Neural cell (in vitro differentiated cells): ENCODE results near the gene CFAP45. TPM values are rescaled to one million over a fixed set of nuclear protein-coding genes. Genes with fewer than 3 reads are reported as not detected.

ENCODE experiments used
- H2AFZ ChIP-seq: fragments of 200-600, 300-800 bp; sonication (generic), shearing (Covaris generic); 2 replicates; pipeline ENCODE4 v1.6.0; 2014; ENCODE audit warnings: low read depth, mild to moderate bottlenecking, antibody characterized with exemption, low read length, moderate library complexity
- H3F3A ChIP-seq: fragments of 200-600 bp; shearing (Covaris generic); 2 replicates; pipeline ENCODE4 v1.6.1; 2016; ENCODE audit warnings: mild to moderate bottlenecking, moderate library complexity, mixed read lengths, antibody characterized with exemption, low read length; ENCODE audit not compliant: insufficient read depth, poor library complexity, severe bottlenecking
- H3K27ac ChIP-seq: fragments of 200-600, 300-800 bp; sonication (generic), shearing (Covaris generic); 2 replicates; pipeline ENCODE4 v1.5.1; 2014; ENCODE audit warnings: mild to moderate bottlenecking, low read length, moderate library complexity
- H3K27me3 ChIP-seq: fragments of 300-800, 200-600 bp; sonication (generic), shearing (Covaris generic); 2 replicates; pipeline ENCODE4 v1.6.0; 2014; ENCODE audit warnings: mild to moderate bottlenecking, low read depth, low read length, moderate library complexity; ENCODE audit not compliant: insufficient read depth
- H3K36me3 ChIP-seq: fragments of 300-800, 200-600 bp; sonication (generic), shearing (Covaris generic); 2 replicates; pipeline ENCODE4 v1.5.1; 2014; ENCODE audit warnings: mild to moderate bottlenecking, antibody characterized with exemption, low read length, moderate library complexity; ENCODE audit not compliant: insufficient read depth
- H3K4me2 ChIP-seq: fragments of 300-800, 200-600 bp; sonication (generic), shearing (Covaris generic); 2 replicates; pipeline ENCODE4 v1.6.0; 2014; ENCODE audit warnings: mild to moderate bottlenecking, low read length
- H3K4me3 ChIP-seq: fragments of 300-800, 200-600 bp; sonication (generic), shearing (Covaris generic); 2 replicates; pipeline ENCODE4 v1.5.1; 2014; ENCODE audit warnings: mild to moderate bottlenecking, low read length, moderate library complexity
- H3K79me2 ChIP-seq: fragments of 200-600 bp; shearing (Covaris generic); replicated peaks from 2 replicates; pipeline ENCODE4 v1.6.0; 2014; ENCODE audit warnings: mild to moderate bottlenecking, low read length, moderate library complexity; ENCODE audit not compliant: insufficient read depth
- H3K9ac ChIP-seq: fragments of 300-800, 200-600 bp; sonication (generic), shearing (Covaris generic); 2 replicates; pipeline ENCODE4 v1.6.1; 2016; ENCODE audit warnings: mild to moderate bottlenecking, low read length, mixed read lengths
- H3K9me2 ChIP-seq: fragments of 200-600 bp; shearing (Covaris generic); 2 replicates; pipeline ENCODE4 v1.6.1; 2016; ENCODE audit warnings: mild to moderate bottlenecking, low read length, mixed read lengths; ENCODE audit not compliant: insufficient read depth
- H3K9me3 ChIP-seq: fragments of 200-600, 300-800 bp; sonication (generic), shearing (Covaris generic); 2 replicates; pipeline ENCODE4 v1.6.1; 2016; ENCODE audit warnings: mild to moderate bottlenecking, mixed run types, low read length, moderate library complexity, mixed read lengths
- H4K20me1 ChIP-seq: fragments of 200-600 bp; shearing (Covaris generic); 2 replicates; pipeline ENCODE4 v1.6.1; 2016; ENCODE audit warnings: mild to moderate bottlenecking, mixed run types; ENCODE audit not compliant: insufficient read depth
- CTCF ChIP-seq: fragments of 450-650 bp; IDR thresholded peaks from 2 replicates; pipeline ENCODE4 v1.5.1; 2014; ENCODE audit warnings: antibody characterized with exemption, mild to moderate bottlenecking, moderate library complexity; ENCODE audit not compliant: poor library complexity, severe bottlenecking
- EP300 ChIP-seq: fragments of 450-650 bp; conservative IDR thresholded peaks from 2 replicates; pipeline ENCODE4 v1.6.1; 2014; ENCODE audit warnings: antibody characterized with exemption, mild to moderate bottlenecking, moderate library complexity; ENCODE audit not compliant: poor library complexity, severe bottlenecking
- EZH2 ChIP-seq: fragments of 200-600, 300-800 bp; shearing (Covaris generic), sonication (generic); IDR thresholded peaks from 2 replicates; pipeline ENCODE4 v1.6.1; 2014; ENCODE audit warnings: antibody characterized with exemption, low read length, borderline replicate concordance, mild to moderate bottlenecking; ENCODE audit not compliant: insufficient read depth, poor library complexity, severe bottlenecking
- MXI1 ChIP-seq: fragments of 450-650 bp; conservative IDR thresholded peaks from 2 replicates; pipeline ENCODE4 v1.6.1; 2014; ENCODE audit warnings: antibody characterized with exemption, mild to moderate bottlenecking; ENCODE audit not compliant: poor library complexity, severe bottlenecking
- POLR2AphosphoS5 ChIP-seq: IDR thresholded peaks from 2 replicates; pipeline ENCODE4 v1.6.1; 2012
- RAD21 ChIP-seq: fragments of 450-650 bp; conservative IDR thresholded peaks from 2 replicates; pipeline ENCODE4 v1.6.1; 2014; ENCODE audit warnings: antibody characterized with exemption, mild to moderate bottlenecking, moderate library complexity
- REST ChIP-seq: IDR thresholded peaks from 2 replicates; pipeline ENCODE4 v1.6.1; 2012; ENCODE audit warnings: borderline replicate concordance
- SMC3 ChIP-seq: fragments of 450-650 bp; conservative IDR thresholded peaks from 2 replicates; pipeline ENCODE4 v1.6.1; 2014; ENCODE audit warnings: antibody characterized with exemption, mild to moderate bottlenecking, moderate library complexity; ENCODE audit not compliant: poor library complexity
- TAF1 ChIP-seq: IDR thresholded peaks from 2 replicates; pipeline ENCODE4 v1.6.1; 2012; ENCODE audit warnings: low read depth
- polyA plus RNA-seq: library from polyadenylated mRNA; depleted of rRNA; stranded (reverse); fragments of >200 nt; gene quantifications from 2 replicates; pipeline ENCODE4 v1.2.3, GENCODE V29; 2014

Gene CFAP45
- polyA plus RNA-seq, 1 donor from 2014 or later, result 0.12 TPM

- peaks cover 19% of the 10 kb centered on the region for H3K79me2 ChIP-seq
- peak overlapping the region; percentile 58 for H3K4me2 ChIP-seq
- peak overlapping the region; percentile 58 for H3K4me3 ChIP-seq
- peak overlapping the region; percentile 38 for H2AFZ ChIP-seq
- no peaks in the 10 kb centered on the region for H3F3A ChIP-seq
- no peaks in the 10 kb centered on the region for H3K27me3 ChIP-seq
- H3K27ac ChIP-seq, result peak overlapping the region; percentile 73
- H3K9me2 ChIP-seq, result no peaks in the 10 kb centered on the region
- TF ChIP-seq TAF1 (no peak), CTCF (no peak), RAD21 (peak; percentile 21), REST (peak; percentile 30), EP300 (peak; percentile 9), MXI1 (no peak), EZH2 (no peak), SMC3 (peak; percentile 23), POLR2AphosphoS5 (peak; percentile 38)
- H3K36me3 ChIP-seq, result no peaks in the 10 kb centered on the region
- H3K9ac ChIP-seq, result peak overlapping the region; percentile 58
- no peaks in the 10 kb centered on the region for H3K9me3 ChIP-seq
- no peaks in the 10 kb centered on the region for H4K20me1 ChIP-seq
Observed at GRCh38 chr1:159941141-159941540, 41.2 kb upstream of the CFAP45 start.

GRCh38 chr1:159940006-159940620 is 40.1 kb upstream of the CFAP45 start:
- Histone ChIP-seq H3K9me2 (no peaks in the 10 kb centered on the region), H2AFZ (no peak overlapping the region), H3K36me3 (no peaks in the 10 kb centered on the region), H3K4me2 (peak overlapping the region; percentile 58), H3K4me3 (peak overlapping the region; percentile 58), H4K20me1 (no peaks in the 10 kb centered on the region), H3K27ac (peak overlapping the region; percentile 73), H3K79me2 (peaks cover 19% of the 10 kb centered on the region), H3K9me3 (no peaks in the 10 kb centered on the region), H3F3A (no peaks in the 10 kb centered on the region), H3K9ac (no peak overlapping the region), H3K27me3 (no peaks in the 10 kb centered on the region)
- TF ChIP-seq RAD21, result no peak

GRCh38 chr1:159939678-159940002 is 39.7 kb upstream of the CFAP45 start:
- Histone ChIP-seq H2AFZ (no peak overlapping the region), H3K36me3 (no peaks in the 10 kb centered on the region), H4K20me1 (no peaks in the 10 kb centered on the region), H3K9me3 (no peaks in the 10 kb centered on the region), H3K4me2 (no peak overlapping the region), H3F3A (no peaks in the 10 kb centered on the region), H3K4me3 (no peak overlapping the region), H3K27ac (no peak overlapping the region), H3K9ac (no peak overlapping the region), H3K9me2 (no peaks in the 10 kb centered on the region), H3K79me2 (peaks cover 14% of the 10 kb centered on the region), H3K27me3 (no peaks in the 10 kb centered on the region)
- TF ChIP-seq EZH2 (no peak), RAD21 (no peak), POLR2AphosphoS5 (no peak), TAF1 (no peak), CTCF (no peak), REST (no peak), MXI1 (no peak), EP300 (no peak), SMC3 (no peak)
